ENCODE data around the gene JPH3. TPM values are rescaled to one million over a fixed set of nuclear protein-coding genes. Genes with fewer than 3 reads are reported as not detected.

The JPH3 gene
- total RNA-seq, 1 donor: not detected

GRCh38 chr16:87564524-87564778 is 37.9 kb upstream of the JPH3 start:
- TF ChIP-seq, protein P1, sequence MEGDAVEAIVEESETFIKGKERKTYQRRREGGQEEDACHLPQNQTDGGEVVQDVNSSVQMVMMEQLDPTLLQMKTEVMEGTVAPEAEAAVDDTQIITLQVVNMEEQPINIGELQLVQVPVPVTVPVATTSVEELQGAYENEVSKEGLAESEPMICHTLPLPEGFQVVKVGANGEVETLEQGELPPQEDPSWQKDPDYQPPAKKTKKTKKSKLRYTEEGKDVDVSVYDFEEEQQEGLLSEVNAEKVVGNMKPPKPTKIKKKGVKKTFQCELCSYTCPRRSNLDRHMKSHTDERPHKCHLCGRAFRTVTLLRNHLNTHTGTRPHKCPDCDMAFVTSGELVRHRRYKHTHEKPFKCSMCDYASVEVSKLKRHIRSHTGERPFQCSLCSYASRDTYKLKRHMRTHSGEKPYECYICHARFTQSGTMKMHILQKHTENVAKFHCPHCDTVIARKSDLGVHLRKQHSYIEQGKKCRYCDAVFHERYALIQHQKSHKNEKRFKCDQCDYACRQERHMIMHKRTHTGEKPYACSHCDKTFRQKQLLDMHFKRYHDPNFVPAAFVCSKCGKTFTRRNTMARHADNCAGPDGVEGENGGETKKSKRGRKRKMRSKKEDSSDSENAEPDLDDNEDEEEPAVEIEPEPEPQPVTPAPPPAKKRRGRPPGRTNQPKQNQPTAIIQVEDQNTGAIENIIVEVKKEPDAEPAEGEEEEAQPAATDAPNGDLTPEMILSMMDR (IDR thresholded peaks at IDR 0.05; ENCODE audit: insufficient read depth, low read length): no peak
- DNase-seq (ENCODE audit: low read depth): no peak
- H3K4me3 ChIP-seq (ENCODE audit: low read depth, low read length): no peak overlapping the region

DNA sequence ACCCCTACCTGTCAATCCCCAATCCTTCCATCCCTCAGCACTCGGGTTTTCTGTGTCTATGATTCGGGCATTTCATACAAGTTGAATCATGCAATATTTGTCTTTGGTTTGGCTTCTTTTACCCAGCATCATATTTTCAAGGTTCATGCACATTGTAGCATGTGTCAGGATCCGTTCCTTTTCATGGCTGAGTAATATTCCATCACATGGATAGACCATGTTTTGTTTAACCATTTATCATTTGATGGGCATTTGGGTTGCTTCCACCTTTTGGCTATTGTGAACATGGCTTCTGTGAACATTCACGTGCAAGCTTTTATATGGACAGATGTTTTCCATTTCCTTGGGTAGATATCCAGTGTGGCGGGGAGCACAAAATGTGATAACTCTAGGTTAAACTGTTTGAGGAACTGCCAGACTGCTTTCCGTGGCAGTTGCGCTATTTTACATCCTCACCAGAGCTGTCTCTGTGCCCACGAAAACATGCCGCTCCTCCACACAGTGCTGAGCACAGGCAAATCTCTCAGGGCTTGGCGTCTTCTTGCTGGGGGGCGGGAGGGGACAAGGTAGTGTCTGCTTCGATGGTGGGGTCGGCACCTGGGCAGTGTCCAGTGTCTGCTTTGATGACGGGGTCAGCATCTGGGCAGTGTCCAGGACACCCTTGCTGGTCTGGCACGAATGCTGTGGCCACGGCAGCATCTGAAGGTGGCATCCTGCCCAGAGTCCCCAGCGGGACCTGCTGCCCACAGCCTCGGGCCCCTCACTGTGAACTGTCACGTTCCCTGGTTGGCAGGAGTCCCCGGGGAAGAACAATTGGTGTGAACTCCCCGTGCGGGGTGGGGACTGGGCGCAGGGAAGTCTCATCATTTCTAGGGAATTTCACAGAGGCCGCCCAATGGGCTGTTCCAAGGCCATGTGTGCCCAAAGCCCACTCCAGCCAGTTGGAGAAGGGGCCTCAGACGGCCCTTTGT is 32.4 kb upstream of the JPH3 start:
- TF ChIP-seq, protein P1 (IDR thresholded peaks at IDR 0.05; ENCODE audit: insufficient read depth, low read length): no peak
- DNase-seq (ENCODE audit: low read depth): peak; percentile 66
- no peak overlapping the region for H3K4me3 ChIP-seq (ENCODE audit: low read depth, low read length)

- DNase-seq (ENCODE audit: low read depth): no peak
- no peak overlapping the region for H3K4me3 ChIP-seq (ENCODE audit: low read depth, low read length)
- TF ChIP-seq, protein P1 (IDR thresholded peaks at IDR 0.05; ENCODE audit: insufficient read depth, low read length): no peak
Observed at GRCh38 chr16:87570572-87570937, 31.8 kb upstream of the JPH3 start.

DNA sequence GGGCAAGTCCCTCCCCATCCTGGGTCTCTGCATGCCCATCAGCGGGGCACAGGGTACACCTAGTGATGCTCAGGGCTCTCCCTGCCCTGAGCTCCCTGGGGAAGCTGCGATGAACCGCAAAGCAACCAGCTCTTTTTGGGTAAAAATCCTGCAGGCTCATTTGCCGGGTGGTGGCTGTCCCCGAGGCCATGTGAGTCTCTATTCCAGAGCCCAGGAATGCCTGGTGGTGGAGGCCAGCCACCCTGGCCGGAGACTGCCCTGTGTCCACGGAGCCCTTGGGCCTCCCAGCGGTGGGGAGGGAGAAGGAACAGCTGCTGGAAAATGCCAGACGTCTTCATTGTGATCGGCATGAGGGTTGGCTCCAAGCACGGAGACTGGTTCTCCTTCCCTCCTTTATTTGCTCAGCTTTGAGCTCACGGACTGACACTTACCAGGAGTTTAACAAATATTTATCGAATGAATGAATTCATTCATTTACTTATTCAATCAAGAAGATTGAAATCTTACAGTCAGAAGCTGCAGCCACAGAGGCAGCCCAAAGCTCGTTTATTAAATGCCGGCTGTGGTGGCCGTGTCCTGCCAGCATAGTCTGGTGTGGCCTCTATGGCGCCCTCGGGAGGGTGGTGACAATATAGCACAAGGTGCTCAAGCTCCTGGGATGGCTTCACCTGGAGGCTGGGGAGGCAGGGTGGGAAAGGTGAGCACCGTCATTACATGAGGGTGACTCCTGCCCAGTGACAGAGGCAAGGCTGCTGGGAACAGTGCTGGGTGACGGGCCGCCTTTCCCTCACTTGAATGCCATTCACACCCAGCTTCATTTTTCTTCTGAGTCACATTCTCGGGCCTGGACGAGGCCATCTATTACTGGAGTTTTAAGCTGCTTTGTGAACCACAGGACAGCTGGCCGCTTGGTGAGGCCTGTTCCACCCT is 31.1 kb upstream of the JPH3 start:
- DNase-seq (ENCODE audit: low read depth): peak; percentile 77
- TF ChIP-seq, protein P1 (IDR thresholded peaks at IDR 0.05; ENCODE audit: insufficient read depth, low read length): peak; percentile 83
- H3K4me3 ChIP-seq (ENCODE audit: low read depth, low read length): no peak overlapping the region

DNA sequence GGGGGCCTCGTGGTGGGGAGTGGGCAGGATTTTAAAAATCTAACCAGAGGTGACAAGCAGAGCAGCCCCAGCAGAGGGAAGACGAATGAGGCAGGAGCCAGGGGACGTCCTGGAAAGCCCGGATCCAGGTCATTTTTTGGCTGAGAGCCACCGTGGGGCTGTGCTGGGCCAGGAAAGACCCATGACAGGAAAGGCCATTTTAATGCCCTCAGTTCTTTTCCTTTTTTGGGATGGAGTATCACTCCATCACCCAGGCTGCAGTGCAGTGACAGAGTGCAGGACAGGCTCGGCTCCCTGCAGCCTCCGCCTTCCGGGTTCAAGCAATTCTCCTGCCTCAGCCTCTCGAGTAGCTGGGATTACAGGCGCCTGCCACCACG is 30.5 kb upstream of the JPH3 start:
- no peak overlapping the region for H3K4me3 ChIP-seq (ENCODE audit: low read depth, low read length)
- TF ChIP-seq, protein P1 (IDR thresholded peaks at IDR 0.05; ENCODE audit: insufficient read depth, low read length): no peak
- DNase-seq (ENCODE audit: low read depth): no peak

GRCh38 chr16:87572959-87573358 is 29.3 kb upstream of the JPH3 start:
- TF ChIP-seq, protein P1 (IDR thresholded peaks at IDR 0.05; ENCODE audit: insufficient read depth, low read length): no peak
- H3K4me3 ChIP-seq (ENCODE audit: low read depth, low read length): no peak overlapping the region
- no peak for DNase-seq (ENCODE audit: low read depth)
